ENCODE results near the gene FBRS. TPM values are rescaled to one million over a fixed set of nuclear protein-coding genes. Genes with fewer than 3 reads are reported as not detected.

Gene FBRS
- total RNA-seq, 1 donor from 2014 or later = 66.7 TPM

DNA sequence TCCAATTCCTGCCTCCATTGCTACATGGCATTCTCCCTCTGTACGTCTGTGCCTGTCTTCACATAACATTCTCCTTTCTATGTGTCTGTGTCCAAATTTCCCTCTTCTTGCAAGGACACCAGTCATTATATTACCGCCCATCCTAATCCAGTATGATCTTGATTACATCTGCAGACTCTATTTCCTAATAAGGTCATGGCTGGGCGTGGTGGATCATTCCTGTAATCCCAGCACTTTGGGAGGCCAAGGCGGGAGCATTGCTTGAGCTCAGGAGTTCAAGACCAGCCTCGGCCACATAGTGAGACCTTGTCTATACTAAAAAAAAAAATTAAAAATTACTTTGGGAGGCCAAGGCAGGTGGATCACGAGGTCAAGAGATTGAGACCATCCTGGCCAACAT, 12.5 kb upstream of the FBRS start:
- Mint-ChIP-seq H3K9me3 (ENCODE audit: unreplicated experiment) (peaks cover 2% of the 10 kb centered on the region), H3K4me1 (ENCODE audit: low read depth, unreplicated experiment) (peaks cover 2% of the 10 kb centered on the region), H3K4me3 (ENCODE audit: unreplicated experiment) (no peak overlapping the region), H3K36me3 (ENCODE audit: unreplicated experiment) (no peaks in the 10 kb centered on the region), H3K27ac (ENCODE audit: unreplicated experiment) (no peak overlapping the region), H3K27me3 (ENCODE audit: unreplicated experiment) (peaks cover 3% of the 10 kb centered on the region)
- no peak for DNase-seq
- TF ChIP-seq, protein P1, sequence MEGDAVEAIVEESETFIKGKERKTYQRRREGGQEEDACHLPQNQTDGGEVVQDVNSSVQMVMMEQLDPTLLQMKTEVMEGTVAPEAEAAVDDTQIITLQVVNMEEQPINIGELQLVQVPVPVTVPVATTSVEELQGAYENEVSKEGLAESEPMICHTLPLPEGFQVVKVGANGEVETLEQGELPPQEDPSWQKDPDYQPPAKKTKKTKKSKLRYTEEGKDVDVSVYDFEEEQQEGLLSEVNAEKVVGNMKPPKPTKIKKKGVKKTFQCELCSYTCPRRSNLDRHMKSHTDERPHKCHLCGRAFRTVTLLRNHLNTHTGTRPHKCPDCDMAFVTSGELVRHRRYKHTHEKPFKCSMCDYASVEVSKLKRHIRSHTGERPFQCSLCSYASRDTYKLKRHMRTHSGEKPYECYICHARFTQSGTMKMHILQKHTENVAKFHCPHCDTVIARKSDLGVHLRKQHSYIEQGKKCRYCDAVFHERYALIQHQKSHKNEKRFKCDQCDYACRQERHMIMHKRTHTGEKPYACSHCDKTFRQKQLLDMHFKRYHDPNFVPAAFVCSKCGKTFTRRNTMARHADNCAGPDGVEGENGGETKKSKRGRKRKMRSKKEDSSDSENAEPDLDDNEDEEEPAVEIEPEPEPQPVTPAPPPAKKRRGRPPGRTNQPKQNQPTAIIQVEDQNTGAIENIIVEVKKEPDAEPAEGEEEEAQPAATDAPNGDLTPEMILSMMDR (IDR thresholded peaks at IDR 0.05; ENCODE audit: partially characterized antibody, unreplicated experiment) = no peak

DNA sequence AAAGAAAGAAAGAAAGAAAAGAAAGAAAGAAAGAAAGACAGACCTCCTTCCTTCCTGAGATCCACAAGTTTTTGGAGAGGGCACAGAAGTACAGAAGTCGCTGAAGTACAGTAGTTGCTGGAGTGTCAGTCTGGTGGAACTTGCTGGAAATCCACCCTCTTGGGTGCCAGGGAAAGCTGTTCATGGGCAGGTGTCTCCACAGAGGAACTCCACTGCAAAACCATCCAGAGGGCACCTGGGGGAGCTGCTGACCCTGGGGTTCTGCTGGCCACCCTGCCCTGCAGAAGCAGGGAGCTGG, 11.0 kb upstream of the FBRS start:
- peaks cover 7% of the 10 kb centered on the region for H3K27me3 Mint-ChIP-seq (ENCODE audit: unreplicated experiment)
- no peak for DNase-seq
- no peak overlapping the region for H3K4me3 Mint-ChIP-seq (ENCODE audit: unreplicated experiment)
- peaks cover 9% of the 10 kb centered on the region for H3K9me3 Mint-ChIP-seq (ENCODE audit: unreplicated experiment)
- no peaks in the 10 kb centered on the region for H3K36me3 Mint-ChIP-seq (ENCODE audit: unreplicated experiment)
- TF ChIP-seq, protein P1 (IDR thresholded peaks at IDR 0.05; ENCODE audit: partially characterized antibody, unreplicated experiment) = no peak
- no peak overlapping the region for H3K27ac Mint-ChIP-seq (ENCODE audit: unreplicated experiment)
- peaks cover 7% of the 10 kb centered on the region for H3K4me1 Mint-ChIP-seq (ENCODE audit: low read depth, unreplicated experiment)

DNA sequence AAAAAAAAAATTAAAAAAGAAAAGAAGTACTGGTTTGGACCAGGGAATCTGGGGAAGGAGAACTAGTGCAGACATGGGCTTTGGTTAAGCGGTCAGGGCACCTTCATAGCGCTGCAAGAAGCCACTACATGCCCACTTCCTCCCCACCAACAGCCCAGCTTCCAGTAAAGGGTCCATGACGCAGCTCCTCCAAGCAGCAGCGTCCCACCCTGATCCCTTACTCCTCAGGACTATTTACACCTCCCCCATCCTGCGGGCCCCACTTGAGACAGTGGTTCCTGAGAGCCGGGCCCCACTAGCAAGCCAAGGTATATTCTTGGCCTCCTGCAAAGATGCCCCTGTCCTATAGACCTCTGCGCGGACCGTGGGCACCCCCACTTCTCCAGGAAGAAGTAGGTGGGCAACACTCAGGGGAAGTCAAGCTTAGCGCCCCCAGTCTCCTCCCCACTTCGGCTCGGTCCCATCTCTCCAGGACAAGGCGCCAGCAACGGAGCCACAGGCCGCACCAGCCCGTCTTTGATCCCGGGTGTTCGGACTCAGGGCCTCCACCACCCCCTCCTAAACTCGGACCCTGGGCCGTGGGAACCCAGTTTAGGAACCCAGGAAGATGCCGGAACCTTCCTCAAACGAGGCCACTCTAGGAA, 8.4 kb upstream of the FBRS start:
- TF ChIP-seq, protein P1 (IDR thresholded peaks at IDR 0.05; ENCODE audit: partially characterized antibody, unreplicated experiment) = no peak
- no peak for DNase-seq
- Mint-ChIP-seq H3K4me1 (ENCODE audit: low read depth, unreplicated experiment) (peaks cover 10% of the 10 kb centered on the region), H3K9me3 (ENCODE audit: unreplicated experiment) (peaks cover 9% of the 10 kb centered on the region), H3K27ac (ENCODE audit: unreplicated experiment) (peak overlapping the region; percentile 99), H3K4me3 (ENCODE audit: unreplicated experiment) (peak overlapping the region; percentile 98), H3K27me3 (ENCODE audit: unreplicated experiment) (peaks cover 9% of the 10 kb centered on the region), H3K36me3 (ENCODE audit: unreplicated experiment) (no peaks in the 10 kb centered on the region)

DNA sequence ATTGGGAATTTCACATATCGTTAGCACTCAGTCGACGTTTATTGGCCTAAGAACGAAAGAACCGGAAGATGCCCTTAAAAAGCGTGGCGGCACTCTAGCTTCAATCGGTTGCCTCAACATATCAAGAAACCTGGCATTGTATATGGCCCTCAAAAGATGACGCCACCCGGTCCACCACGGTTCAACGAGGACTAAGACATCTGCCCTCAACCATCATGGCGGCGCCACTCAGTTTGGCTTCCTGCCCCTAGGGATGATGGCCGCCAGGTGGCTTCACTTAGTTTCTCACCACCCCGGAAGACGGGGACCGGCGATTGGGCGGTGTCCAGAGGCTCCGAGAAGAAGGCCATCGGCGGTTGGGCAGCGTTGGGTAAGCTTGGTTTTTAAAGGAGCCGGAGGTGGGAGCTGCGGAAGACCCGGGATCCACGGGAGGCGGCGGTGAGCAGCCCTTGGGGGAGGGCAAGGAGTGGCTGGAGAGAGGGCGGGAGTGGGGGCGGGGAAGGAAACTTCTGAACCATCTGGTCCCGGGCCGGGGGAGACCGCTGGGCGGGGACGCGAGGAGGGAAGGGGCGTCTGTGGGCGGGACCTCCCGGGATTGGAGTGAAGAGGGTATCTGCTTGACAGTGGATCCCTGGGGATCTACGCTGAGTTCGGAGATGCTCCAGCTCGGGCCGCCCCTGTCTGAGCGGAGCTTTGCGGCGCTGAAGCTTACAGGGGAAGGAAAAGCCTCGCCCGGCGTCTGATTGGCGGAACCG, 7.7 kb upstream of the FBRS start, which contains the start of gene PRR14:
Gene PRR14 (plus strand): TSS at position 592 of the 755 bp plus-strand sequence. CDS start 686 bp downstream, outside the sequence.
- Mint-ChIP-seq H3K9me3 (ENCODE audit: unreplicated experiment) (peaks cover 9% of the 10 kb centered on the region), H3K36me3 (ENCODE audit: unreplicated experiment) (no peaks in the 10 kb centered on the region), H3K27ac (ENCODE audit: unreplicated experiment) (peak within 1 kb of the TSS; percentile 99), H3K27me3 (ENCODE audit: unreplicated experiment) (peaks cover 9% of the 10 kb centered on the region), H3K4me1 (ENCODE audit: low read depth, unreplicated experiment) (peaks cover 10% of the 10 kb centered on the region), H3K4me3 (ENCODE audit: unreplicated experiment) (peak within 1 kb of the TSS; percentile 98)
- peak; percentile 100 for DNase-seq
- TF ChIP-seq, protein P1 (IDR thresholded peaks at IDR 0.05; ENCODE audit: partially characterized antibody, unreplicated experiment) = peak; percentile 58
